IPS-NIHi11 (cell line): ENCODE measurements around the gene NELL1.
A peak's percentile ranks its signal among the peaks of the same experiment; 100 is the strongest.
"Not testable (repeated sequence)": the region's sequence is repeated elsewhere in the genome, so short reads cannot be mapped to it uniquely, and the experiment has no call there.

Source experiments
- DNase-seq: peaks from one replicate; pipeline ENCODE4 v3.0.0; 2012; ENCODE audit warnings: mixed read lengths, low spot score

NELL1 gene

GRCh38 chr11:20762980-20763379, 93.6 kb downstream of the NELL1 start:
- no peak for DNase-seq

- DNase-seq = no peak
These were observed 101.1 kb downstream of the NELL1 start for GRCh38 chr11:20770414-20770946.

DNA sequence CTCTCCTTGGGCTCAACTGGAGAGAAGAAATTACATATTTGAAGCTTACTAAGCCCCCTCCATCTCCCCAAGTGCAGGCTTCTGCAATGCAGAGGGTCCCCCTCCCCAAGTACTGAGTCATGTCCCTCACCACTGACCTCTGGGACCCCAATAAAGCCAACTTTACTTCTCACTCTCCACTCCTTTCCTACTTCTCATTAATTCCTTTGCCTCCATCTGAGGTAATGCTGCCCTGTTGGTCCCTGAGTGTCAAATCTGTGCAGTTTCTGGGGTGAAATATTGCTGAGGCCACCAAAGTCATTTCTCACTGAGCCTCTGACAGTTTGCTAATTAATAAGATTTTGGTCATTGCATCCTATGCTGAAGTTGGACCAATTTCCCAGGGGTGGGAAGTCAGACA, 101.6 kb downstream of the NELL1 start:
- DNase-seq = no peak

- DNase-seq = no peak
These were observed 102.3 kb downstream of the NELL1 start for GRCh38 chr11:20771681-20772080.

DNA sequence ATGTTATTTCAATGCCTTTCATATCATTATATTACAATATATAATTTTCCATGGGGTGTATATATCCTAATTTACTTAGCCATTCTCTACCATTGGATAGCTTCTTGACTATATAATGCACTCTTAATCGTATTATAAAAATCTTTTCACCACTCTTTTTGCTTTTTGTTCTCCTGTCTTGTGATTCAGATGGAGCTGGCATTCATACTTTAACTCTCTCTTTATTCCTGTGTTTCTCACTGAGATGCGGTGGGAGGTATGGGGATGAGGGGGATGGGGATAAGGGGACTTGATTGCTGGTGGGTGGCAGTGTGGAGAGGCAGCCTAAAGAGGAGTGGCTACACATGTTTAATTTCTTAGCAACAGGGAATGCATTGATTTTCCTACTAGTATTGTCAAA, 105.9 kb downstream of the NELL1 start:
- no peak for DNase-seq

GRCh38 chr11:20782775-20783174, 113.4 kb downstream of the NELL1 start:
- no peak for DNase-seq

DNA sequence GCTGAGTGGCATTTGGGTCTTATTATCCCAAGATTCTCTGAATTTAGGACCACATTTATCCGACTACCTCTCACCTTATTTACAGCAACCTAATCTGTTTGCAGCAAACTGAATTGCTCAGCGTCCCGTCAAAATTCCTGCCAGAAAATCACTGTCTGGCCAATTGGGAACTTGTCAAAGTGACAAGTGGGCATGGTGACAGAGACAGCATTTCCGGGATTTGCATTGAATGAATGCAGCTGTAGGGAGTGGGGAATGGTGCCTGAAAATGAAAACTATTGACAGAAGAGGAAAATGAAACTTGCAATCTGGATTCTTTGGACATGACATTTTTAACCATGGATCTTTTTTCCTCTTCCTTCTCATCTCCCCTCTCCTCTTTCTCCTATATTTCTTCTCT, 113.8 kb downstream of the NELL1 start:
- no peak for DNase-seq

DNA sequence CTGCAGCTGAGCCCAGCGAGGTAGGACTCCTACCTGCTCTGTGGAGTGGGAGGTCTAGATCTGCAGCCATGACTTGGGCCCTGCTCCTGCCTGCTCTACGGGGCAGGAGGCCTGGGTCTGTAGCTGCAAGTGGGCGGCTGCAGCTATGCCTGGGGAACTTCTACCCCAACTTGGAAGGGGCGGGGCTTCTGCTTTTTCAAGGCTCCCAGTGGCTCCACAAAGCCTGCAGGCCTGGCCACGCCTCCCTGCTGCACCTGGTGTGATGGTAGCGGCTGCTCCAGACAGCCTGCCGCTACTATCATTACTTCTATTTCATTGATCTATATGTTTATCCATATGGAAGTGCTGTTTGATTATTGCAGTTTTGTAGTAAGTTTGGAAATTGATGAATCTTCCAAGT, 121.2 kb downstream of the NELL1 start:
- peak; percentile 26 for DNase-seq

DNA sequence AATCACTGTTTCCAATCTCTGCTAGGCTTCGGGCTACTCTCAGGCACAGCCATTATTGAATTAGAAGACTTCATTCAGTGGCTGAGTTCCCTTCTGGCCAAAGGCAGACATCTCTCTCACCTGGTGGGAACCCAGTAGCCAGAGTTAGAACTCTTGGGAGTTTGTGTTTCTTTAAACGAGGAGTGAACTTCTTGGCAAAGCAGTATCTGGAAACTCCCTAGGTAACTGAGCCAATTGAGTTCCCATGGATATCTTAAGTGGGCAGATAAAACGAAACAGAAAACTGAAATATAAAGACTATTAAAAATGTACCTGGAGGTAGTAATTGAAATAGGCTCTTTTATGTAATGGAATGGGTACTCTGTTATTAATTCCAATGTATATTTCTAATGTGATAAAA, 125.6 kb downstream of the NELL1 start:
- no peak for DNase-seq

DNA sequence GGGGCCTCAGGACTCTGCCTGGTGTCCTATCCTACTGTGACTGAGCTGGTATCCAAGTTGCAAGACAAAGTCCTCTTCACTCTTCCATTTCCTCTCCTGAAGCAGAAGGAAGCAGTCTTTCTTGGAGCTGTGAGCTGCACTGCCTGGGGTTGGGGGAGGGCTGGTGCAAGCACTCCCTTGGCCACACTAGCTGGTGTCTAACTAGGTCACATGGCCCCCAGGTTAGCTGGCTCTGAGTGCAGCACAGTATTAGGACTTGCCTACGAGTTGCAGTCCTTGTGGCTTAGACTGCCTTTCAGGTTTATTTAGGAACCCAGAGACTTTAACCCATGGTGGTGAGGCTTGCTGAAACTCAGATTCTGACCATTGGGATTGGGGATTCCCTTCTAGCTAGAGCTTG, 138.9 kb downstream of the NELL1 start:
- DNase-seq = no peak

GRCh38 chr11:20821046-20821445, 151.7 kb downstream of the NELL1 start:
- no peak for DNase-seq

GRCh38 chr11:20821470-20821869, 152.1 kb downstream of the NELL1 start:
- DNase-seq = no peak

GRCh38 chr11:20824773-20825172, 155.4 kb downstream of the NELL1 start:
- DNase-seq = no peak

DNA sequence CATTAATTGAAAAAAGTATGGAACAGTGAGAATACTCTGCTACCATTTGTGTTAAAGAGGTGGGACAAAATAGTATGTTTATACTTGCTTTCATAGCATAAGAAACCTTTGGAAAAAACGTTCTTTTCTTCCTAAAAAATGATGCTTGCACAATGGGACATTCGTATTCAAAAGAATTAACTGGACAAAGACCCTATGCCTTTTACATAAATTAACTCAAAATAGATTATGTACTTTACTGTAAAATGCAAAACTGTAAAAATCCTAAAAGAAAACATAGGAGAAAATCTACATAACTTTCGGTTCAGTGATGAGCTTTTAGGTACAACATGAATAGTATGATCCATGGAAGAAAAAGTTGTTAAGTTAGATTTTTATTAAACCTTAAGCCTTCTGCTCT, 166.2 kb downstream of the NELL1 start:
- DNase-seq = no peak

DNA sequence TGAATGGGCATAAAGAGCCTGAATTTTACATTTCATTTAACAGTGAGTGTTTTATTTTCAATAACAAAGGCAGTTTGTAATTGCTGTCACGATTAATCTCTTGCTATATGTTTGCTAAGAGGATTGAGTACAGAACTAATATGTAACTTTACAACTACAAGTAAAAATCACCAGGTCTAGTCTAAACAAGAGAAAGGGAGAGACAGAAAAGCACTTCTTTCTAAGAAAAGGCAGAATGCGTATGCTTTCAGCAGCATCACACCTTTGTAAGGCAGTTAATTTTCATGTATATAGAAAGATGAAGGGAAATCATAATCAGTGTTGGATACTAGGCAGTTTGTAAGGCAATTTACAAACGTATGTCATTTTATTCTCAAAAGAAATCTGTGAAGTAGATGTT, 169.8 kb downstream of the NELL1 start:
- DNase-seq = no peak

DNA sequence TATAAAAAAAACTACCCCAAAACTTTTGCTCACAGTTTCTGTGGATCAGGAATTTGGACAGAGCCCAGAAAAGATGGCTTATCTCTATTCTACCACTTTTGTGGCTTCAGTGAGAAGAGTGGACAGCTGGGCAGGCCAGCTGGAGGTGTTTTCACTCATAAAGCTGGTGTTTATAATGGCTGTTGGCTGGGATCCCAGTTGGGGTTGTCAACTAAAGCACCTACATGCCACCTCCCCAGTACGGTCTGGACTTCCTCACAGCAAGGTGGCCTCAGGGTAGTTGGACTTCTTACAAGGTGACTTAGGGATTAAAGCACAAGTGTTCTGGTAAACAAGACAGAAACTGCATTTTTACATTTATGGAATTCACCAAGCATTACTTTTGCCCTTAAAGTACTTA, 171.0 kb downstream of the NELL1 start:
- DNase-seq = no peak

GRCh38 chr11:20844216-20844615, 174.8 kb downstream of the NELL1 start:
- DNase-seq = no peak

GRCh38 chr11:20844630-20845029, 175.2 kb downstream of the NELL1 start:
- no peak for DNase-seq

- DNase-seq = peak; percentile 61
These were observed 185.0 kb downstream of the NELL1 start for GRCh38 chr11:20854215-20854955.

GRCh38 chr11:20861322-20861721, 191.9 kb downstream of the NELL1 start:
- no peak for DNase-seq

- not testable (repeated sequence) for DNase-seq
These were observed 192.9 kb downstream of the NELL1 start for GRCh38 chr11:20862263-20862662.

DNA sequence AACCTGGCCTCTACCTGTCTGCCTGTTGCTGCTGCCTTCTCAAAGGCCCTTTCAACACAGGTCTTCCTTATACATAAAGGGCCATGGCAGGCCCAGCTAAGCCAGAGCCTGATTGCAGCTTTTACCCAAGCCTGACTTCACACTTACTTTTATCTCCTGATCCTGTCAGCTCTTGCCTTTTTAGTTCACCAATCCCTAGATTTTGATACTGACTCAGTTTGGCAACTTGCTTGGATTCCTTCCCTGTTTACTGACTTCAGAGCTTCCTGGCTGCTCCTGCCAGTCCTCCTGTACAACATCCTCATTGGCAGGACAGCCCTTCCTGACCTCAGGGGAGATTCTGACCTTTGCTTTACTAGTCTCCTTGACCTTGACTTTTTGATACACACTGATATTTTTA, 195.2 kb downstream of the NELL1 start:
- DNase-seq = no peak

- DNase-seq = no peak
These were observed 195.8 kb downstream of the NELL1 start for GRCh38 chr11:20865161-20865560.

GRCh38 chr11:20869123-20869522, 199.7 kb downstream of the NELL1 start:
- DNase-seq = no peak
